IMR-90 (cell line): ENCODE results near the gene SHROOM3. TPM values are rescaled to one million over a fixed set of nuclear protein-coding genes. Genes with fewer than 3 reads are reported as not detected.
A peak's percentile ranks its signal among the peaks of the same experiment; 100 is the strongest.

Experiments used
- ATAC-seq: fragments of 200-7000 bp; cut with Tn5 transposase; 2 replicates; pipeline ENCODE4 v1.9.1; 2020; ENCODE audit warnings: low read depth, mild to moderate bottlenecking, moderate library complexity
- BruUV-seq: library from RNA; stranded (reverse); fragments of 400-500 nt; replicated peaks from 2 replicates; lab custom pipeline; 2021; lab: Mats Ljungman, UMichigan
- CTCF ChIA-PET: fragments of 300-600 bp; formaldehyde crosslinking; extraction: SDS; loops from one replicate; lab custom pipeline; 2021; ENCODE audit warnings: antibody characterized with exemption; lab: Yijun Ruan, JAX
- POLR2A ChIA-PET: fragments of 300-600 bp; sonication (Branson Sonifier 250); formaldehyde crosslinking; loops from one replicate; lab custom pipeline; 2022; ENCODE audit warnings: antibody characterized with exemption; ENCODE audit not compliant: unreplicated experiment; lab: Charles Lee
- DNase-seq: peaks from one replicate; pipeline ENCODE4 v3.0.0; 2013
- H2AFZ ChIP-seq: replicated peaks from 2 replicates; pipeline ENCODE3; 2013; ENCODE audit warnings: low read length, mild to moderate bottlenecking; ENCODE audit not compliant: poor library complexity
- H2AK5ac ChIP-seq: 2 replicates; pipeline ENCODE4 v1.6.1; 2013; ENCODE audit warnings: low read depth, low read length, inconsistent platforms
- H2AK9ac ChIP-seq: replicated peaks from 2 replicates; pipeline ENCODE3; 2013; ENCODE audit warnings: mild to moderate bottlenecking, low read depth, low read length, moderate library complexity; ENCODE audit not compliant: poor library complexity
- H2BK120ac ChIP-seq: 2 replicates; pipeline ENCODE4 v1.6.1; 2013; ENCODE audit warnings: low read depth, low read length, inconsistent platforms
- H2BK15ac ChIP-seq: 3 replicates; pipeline ENCODE4 v1.6.1; 2013; ENCODE audit warnings: low read depth, low read length, inconsistent platforms
- H2BK20ac ChIP-seq: 2 replicates; pipeline ENCODE4 v1.6.1; 2013; ENCODE audit warnings: low read depth, mild to moderate bottlenecking, inconsistent platforms, low read length, moderate library complexity
- H2BK5ac ChIP-seq: 2 replicates; pipeline ENCODE4 v1.6.1; 2013; ENCODE audit warnings: mild to moderate bottlenecking, low read depth, low read length, inconsistent platforms; ENCODE audit not compliant: poor library complexity, severe bottlenecking
- H3K14ac ChIP-seq: replicated peaks from 2 replicates; pipeline ENCODE4 v1.6.1; 2013; ENCODE audit warnings: low read depth, low read length, inconsistent platforms
- H3K18ac ChIP-seq: 2 replicates; pipeline ENCODE4 v1.6.1; 2013; ENCODE audit warnings: low read depth, low read length, control low read depth
- H3K23ac ChIP-seq: 2 replicates; pipeline ENCODE4 v1.6.1; 2013; ENCODE audit warnings: low read depth, low read length, inconsistent platforms
- H3K27ac ChIP-seq: 2 replicates; pipeline ENCODE4 v1.5.1; 2013; ENCODE audit warnings: mild to moderate bottlenecking, control low read depth, low read length; ENCODE audit not compliant: insufficient read depth
- H3K27me3 ChIP-seq: 2 replicates; pipeline ENCODE4 v1.6.1; 2013; ENCODE audit warnings: low read length; ENCODE audit not compliant: control insufficient read depth, insufficient read depth
- H3K36me3 ChIP-seq: 2 replicates; pipeline ENCODE4 v1.6.1; 2013; ENCODE audit warnings: low read length, mixed read lengths; ENCODE audit not compliant: control insufficient read depth, insufficient read depth
- H3K4ac ChIP-seq: 2 replicates; pipeline ENCODE4 v1.6.1; 2013; ENCODE audit warnings: low read depth, low read length, inconsistent platforms
- H3K4me1 ChIP-seq: 2 replicates; pipeline ENCODE4 v1.6.1; 2013; ENCODE audit warnings: low read length, mixed read lengths; ENCODE audit not compliant: control insufficient read depth, insufficient read depth
- H3K4me2 ChIP-seq: 2 replicates; pipeline ENCODE4 v1.6.1; 2013; ENCODE audit warnings: low read depth, mild to moderate bottlenecking, control low read depth, low read length, moderate library complexity
- H3K4me3 ChIP-seq: 2 replicates; pipeline ENCODE4 v1.5.1; 2013; ENCODE audit warnings: low read depth, mild to moderate bottlenecking, control low read depth, low read length, moderate library complexity; ENCODE audit not compliant: insufficient read depth
- H3K56ac ChIP-seq: 2 replicates; pipeline ENCODE4 v1.6.1; 2013; ENCODE audit warnings: low read length, inconsistent platforms; ENCODE audit not compliant: insufficient read depth; ENCODE audit errors: extremely low read depth
- H3K79me1 ChIP-seq, 2 experiments: 2 replicates each; pipeline ENCODE4 v1.6.1; 2013; ENCODE audit warnings: low read length in 2 of 2, inconsistent platforms in 1 of 2, low read depth in 1 of 2
- H3K9ac ChIP-seq: 2 replicates; pipeline ENCODE4 v1.6.1; 2013; ENCODE audit warnings: low read depth, low read length, control low read depth
- H3K9me1 ChIP-seq: 2 replicates; pipeline ENCODE4 v1.6.1; 2013; ENCODE audit warnings: low read length, inconsistent platforms; ENCODE audit not compliant: insufficient read depth
- H3K9me3 ChIP-seq: 2 replicates; pipeline ENCODE4 v1.6.1; 2013; ENCODE audit warnings: low read length; ENCODE audit not compliant: control insufficient read depth, insufficient read depth
- H4K20me1 ChIP-seq: 2 replicates; pipeline ENCODE4 v1.6.1; 2013; ENCODE audit warnings: low read length, inconsistent platforms; ENCODE audit not compliant: insufficient read depth
- H4K5ac ChIP-seq: 2 replicates; pipeline ENCODE4 v1.6.1; 2013; ENCODE audit warnings: mild to moderate bottlenecking, low read depth, low read length, control low read depth
- H4K8ac ChIP-seq, 2 experiments: 2 replicates each; pipeline ENCODE4 v1.6.1; 2013; ENCODE audit warnings: low read depth in 2 of 2, low read length in 2 of 2, control low read depth in 1 of 2, inconsistent platforms in 1 of 2
- H4K91ac ChIP-seq: 2 replicates; pipeline ENCODE4 v1.6.1; 2013; ENCODE audit warnings: low read depth, low read length, inconsistent platforms; ENCODE audit not compliant: insufficient read depth
- CEBPB ChIP-seq: IDR thresholded peaks from 2 replicates; pipeline ENCODE4 v1.6.1; 2012; ENCODE audit warnings: low read depth, low read length, improper control_type of control experiment
- RAD21 ChIP-seq: IDR thresholded peaks from 2 replicates; pipeline ENCODE4 v1.6.1; 2012; ENCODE audit warnings: low read length, improper control_type of control experiment
- WGBS, 2 experiments: methylation state at CpG; one replicate each; pipeline versions ENCODE4 v1.1.5 to v1.1.7; 2013; ENCODE audit warnings: missing lambda C conversion rate in 2 of 2; ENCODE audit not compliant: insufficient read length in 1 of 2; ENCODE audit errors: extremely low coverage in 2 of 2; 5-methylcytosine and 5-hydroxymethylcytosine counted together
- dilution Hi-C: fragments of 300-500 bp; cut with HindIII; formaldehyde crosslinking; loops from one replicate; pipeline ENCODE4 v1.14.3; 2018; ENCODE audit warnings: low sequenced_read_pairs; ENCODE audit not compliant: unreplicated experiment
- in situ Hi-C: fragments of 300-500 bp; cut with MboI; formaldehyde crosslinking; loops from 3 replicates; pipeline ENCODE4 v1.14.3; 2019; ENCODE audit warnings: low sequenced_read_pairs, inconsistent platforms, mixed read lengths
- intact Hi-C: fragments of 100-400 bp; cut with micrococcal nuclease; formaldehyde crosslinking; loops from 2 replicates; pipeline ENCODE4 v1.10.0; 2022
- polyA plus RNA-seq, 3 experiments: library from polyadenylated mRNA; depleted of rRNA; stranded (reverse); fragments of >200 nt; gene quantifications; 2 replicates each; pipeline ENCODE4 v1.2.3, GENCODE V29; 2012; ENCODE audit warnings: low replicate concordance in 1 of 3
- total RNA-seq: library from RNA; depleted of rRNA; stranded (reverse); fragments of >200 nt; gene quantifications from 2 replicates; pipeline ENCODE4 v1.2.3, GENCODE V29; 2012

SHROOM3 gene
- total and polyA plus RNA-seq, 2 of the 4 experiments (the other 2 are of a cell fraction) = 10.8 to 19.5 TPM

- Histone ChIP-seq H3K18ac (no peak overlapping the region; the same call in 1 of the 2 replicates), H4K8ac (no peak overlapping the region), H2BK20ac (peak overlapping the region; percentile 46; the same call in 1 of the 2 replicates), H3K4me3 (no peak overlapping the region), H3K4me2 (no peak overlapping the region), H2AK5ac (no peak overlapping the region), H3K9me3 (no peaks in the 10 kb centered on the region), H4K91ac (no peak overlapping the region; the same call in 1 of the 2 replicates), H2BK15ac (peak overlapping the region; percentile 53; the same call in 1 of the 3 replicates), H2BK120ac (peak overlapping the region; percentile 41; the same call in 1 of the 2 replicates), H3K4me1 (0 out of 2 replicates have a peak, but pooled peaks cover 1% of the 10 kb centered on the region), H3K9me1 (no peaks in the 10 kb centered on the region; the same call in 1 of the 2 replicates), H2AK9ac (no peak overlapping the region), H3K27ac (no peak overlapping the region), H2BK5ac (no peak overlapping the region), H3K4ac (no peak overlapping the region), H2AFZ (no peak overlapping the region), H3K9ac (no peak overlapping the region), H3K14ac (no peak overlapping the region; the same call in 1 of the 2 replicates), H3K36me3 (no peaks in the 10 kb centered on the region), H4K5ac (no peak overlapping the region), H3K79me1 (peaks cover 0 to 13% of the 10 kb centered on the region in 2 experiments; a peak in 1 of 4 replicates), H3K23ac (no peak overlapping the region), H3K56ac (no peak overlapping the region), H3K27me3 (no peaks in the 10 kb centered on the region), H4K20me1 (no peaks in the 10 kb centered on the region)
- ChIA-PET CTCF (interaction anchor here (0.5 to 1.1 kb wide), 3 partner anchors 127 to 453 kb away, joined by 3 to 7 read pairs (median 3); no protein-coding TSS in a partner anchor), POLR2A (no interaction called here)
- dilution Hi-C loops = no loop called here
- TF ChIP-seq RAD21 (no peak), CEBPB (peak; percentile 75)
- in situ Hi-C loops = loop anchor here (10.0 kb wide), 1 partner anchor 429 kb away; the partner anchor contains the start of gene SEPTIN11
- ATAC-seq = no peak
- DNase-seq = no peak
- BruUV-seq = no TSS peak
- intact Hi-C loops = loop anchor here (10.0 kb wide), 1 partner anchor 139 kb away; no protein-coding TSS in a partner anchor
- no CpG with 5 or more reads among the region's 2 CpGs for WGBS, 2 experiments
Observed at GRCh38 chr4:76515975-76516843, 81.2 kb downstream of the SHROOM3 start.
